NCI-H187 (cell line): ENCODE measurements around the gene CD40.

ENCODE experiments used
- DNase-seq, 2 experiments: peaks; one replicate each; lab custom pipeline; 2025; lab: John Stamatoyannopoulos, UW

Gene CD40

DNA sequence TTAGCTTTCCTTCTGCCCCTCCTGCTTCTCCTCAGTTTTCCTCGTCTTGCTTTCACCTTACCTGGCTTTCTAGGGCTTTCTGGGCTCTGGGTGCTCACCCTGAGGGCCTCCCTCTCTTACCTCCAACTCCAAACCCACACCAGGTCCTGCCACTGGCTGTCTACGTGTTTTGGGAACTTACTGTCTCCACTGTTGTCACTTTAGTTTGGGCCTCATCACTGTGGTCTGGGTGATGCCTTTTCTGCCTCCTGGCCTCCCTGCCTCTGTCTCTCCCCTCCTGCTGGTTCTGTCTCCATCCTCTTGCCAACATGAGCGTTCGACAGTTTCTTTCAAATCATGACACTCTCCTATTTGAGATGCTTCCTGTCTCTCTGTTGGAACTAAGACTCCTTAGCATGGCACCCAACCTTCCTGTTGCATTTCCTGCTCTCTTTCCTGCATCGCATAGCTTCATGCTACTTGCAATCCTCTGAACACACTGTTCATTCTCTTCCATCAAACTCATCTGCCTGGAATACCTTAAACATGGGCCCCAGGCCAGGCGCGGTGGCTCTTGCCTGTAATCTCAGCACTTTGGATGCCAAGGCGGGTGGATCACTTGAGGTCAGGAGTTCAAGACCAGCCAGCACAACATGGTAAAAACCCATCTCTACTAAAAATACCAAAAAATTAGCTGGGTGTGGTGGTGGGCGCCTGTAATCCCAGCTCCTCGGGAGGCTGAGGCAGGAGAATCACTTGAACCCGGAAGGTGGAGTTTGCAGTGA is 5.5 kb downstream of the CD40 start:
- DNase-seq, result no peak

DNA sequence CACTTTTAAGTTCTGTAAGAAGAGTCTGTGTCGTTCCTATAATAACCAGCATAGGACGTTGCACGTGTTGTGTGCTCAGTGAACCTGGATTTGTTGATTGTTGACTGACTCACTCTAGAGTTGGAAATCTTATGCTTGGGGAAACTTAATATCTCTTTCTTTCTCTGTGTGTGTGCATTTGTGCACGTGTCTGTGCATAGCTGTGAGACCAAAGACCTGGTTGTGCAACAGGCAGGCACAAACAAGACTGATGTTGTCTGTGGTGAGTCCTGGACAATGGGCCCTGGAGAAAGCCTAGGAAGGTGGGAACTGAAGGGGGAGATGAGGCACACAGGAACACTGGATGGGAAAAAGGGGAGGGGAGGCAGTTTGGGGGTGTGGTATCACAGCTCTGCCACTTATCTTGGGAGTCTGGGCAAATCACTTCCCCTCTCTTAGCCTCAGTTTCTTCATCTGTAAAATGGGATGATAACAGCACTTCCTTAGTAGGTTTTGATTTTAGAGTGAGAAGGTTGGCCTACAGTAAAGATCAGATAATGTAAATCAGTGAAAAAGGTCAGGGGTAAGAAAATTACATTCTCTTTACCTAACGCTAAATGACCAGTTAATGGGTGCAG is 8.4 kb downstream of the CD40 start:
- no peak for DNase-seq

DNA sequence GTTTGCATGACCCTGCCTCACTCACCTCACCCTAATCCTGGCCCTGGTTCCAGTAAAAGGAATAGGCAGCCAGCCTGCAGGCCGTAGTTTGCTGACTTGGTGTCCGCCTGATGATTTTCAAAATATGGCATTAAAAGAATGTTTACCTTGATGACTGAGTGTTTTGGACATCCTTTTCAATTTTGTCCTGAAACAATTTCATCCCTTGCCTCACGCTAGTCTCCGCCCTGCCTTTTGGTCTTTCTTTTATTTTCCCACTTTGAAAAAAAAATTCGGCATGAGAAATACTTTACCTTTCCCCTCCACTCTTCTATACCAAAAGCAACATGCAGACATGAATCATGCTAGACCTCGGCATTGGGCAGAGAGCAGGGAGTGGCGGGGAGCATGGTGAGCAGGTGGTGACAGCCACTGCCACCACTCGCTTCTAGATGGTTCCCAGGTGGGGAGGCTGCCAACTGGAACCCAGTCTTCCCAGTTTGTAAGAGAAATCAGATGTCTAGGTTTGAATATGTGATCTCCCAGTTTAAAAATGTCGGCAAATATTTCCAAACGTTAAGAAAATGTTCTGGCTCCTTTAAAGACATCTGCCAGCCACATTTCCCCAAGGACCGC is 9.4 kb downstream of the CD40 start:
- no peak for DNase-seq

DNA sequence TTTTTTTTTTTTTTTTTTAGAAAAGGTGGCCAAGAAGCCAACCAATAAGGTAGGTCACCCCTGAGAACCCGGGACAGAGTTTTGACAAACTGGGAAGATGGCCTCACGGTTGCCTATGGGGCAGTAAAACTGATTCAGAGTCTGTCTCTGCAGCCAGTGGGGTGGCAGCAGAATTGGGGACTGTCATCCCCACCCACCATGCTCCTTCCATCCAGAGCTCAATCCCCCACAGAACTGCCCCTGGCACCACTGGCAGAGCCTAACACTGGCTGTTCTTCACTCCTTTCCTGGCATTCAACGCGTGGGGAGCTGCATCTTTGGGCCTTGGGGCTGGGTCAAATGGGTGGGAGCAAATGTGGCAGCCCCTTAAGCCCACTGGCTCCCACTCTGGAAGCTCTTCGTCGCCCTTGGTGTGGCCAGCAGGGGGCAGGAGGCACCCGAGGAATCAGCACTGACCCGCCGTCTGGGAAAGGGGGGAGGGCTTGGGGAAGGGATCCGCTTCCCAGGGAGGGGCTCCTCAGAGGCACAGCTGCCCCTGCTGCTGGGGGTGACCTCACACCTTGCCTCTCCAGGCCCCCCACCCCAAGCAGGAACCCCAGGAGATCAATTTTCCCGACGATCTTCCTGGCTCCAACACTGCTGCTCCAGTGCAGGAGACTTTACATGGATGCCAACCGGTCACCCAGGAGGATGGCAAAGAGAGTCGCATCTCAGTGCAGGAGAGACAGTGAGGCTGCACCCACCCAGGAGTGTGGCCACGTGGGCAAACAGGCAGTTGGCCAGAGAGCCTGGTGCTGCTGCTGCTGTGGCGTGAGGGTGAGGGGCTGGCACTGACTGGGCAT is 10.4 kb downstream of the CD40 start:
- peak; percentile 38 to 49 for DNase-seq

DNA sequence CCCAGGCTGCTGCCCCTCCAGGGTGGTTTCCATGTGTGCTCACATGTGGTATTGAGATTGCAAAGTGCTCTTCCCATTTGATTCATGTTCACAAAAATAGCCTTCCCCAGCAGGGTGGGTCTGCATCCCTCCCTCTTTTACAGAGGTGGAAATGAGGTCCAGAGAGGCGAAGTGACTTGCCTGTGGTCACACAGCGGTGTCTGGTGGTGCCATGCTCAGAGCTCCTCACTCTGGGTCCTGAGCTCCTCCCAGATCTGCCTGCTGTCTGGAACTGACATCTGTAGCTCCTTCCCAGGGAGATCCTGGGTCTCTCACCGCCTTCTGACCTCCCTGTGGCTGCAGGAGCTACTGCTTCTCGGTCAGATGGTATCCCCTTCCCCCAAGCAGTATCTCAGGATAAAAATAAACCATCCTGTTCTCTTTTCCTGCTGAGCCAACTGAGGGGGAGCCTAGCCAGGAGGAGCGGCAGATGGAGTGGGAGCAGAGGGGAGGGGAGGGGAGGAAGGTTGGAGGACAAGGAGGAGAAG is 11.9 kb downstream of the CD40 start:
- DNase-seq, result peak in 1 of 2 experiments; percentile 64

DNA sequence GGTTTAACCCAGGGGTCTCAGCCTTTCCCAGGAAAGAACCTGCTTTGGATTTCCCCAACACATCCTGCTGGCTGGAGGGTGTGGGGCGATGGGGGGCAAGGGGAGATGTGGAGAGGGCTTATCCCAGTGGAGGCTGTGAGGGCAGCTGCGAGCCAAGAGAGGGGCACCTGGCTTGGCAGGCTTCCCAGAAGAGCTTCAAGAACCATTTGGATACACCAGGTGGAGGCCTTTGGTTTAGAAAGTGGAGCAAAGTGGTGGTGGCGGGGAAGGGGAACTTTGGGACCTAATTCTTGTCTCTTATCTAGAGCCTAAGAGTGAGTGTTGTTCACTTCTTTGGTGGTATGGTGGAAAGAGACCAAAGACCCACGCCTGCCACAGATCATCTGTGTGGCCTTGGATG is 12.4 kb downstream of the CD40 start:
- peak; percentile 53 to 70 for DNase-seq

DNA sequence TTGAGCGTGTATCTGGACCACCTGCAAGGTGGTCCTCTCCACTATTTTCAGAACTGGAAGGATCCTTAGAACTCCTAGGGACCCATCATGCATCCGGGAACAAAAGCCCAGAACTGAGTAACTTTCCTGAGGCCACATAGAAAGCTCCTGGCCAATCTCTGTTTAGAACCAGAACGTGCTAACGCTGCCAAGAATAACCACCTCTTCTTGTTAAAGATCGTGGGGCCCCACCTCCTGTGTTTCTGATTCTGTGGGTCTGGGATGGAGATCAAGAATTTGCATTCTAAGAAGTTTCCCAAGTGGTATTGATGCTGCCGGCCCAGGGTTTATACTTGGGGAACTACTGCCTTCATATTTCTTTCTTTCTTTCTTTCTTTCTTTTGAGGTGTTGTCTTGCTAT is 13.3 kb downstream of the CD40 start:
- DNase-seq, result no peak

DNA sequence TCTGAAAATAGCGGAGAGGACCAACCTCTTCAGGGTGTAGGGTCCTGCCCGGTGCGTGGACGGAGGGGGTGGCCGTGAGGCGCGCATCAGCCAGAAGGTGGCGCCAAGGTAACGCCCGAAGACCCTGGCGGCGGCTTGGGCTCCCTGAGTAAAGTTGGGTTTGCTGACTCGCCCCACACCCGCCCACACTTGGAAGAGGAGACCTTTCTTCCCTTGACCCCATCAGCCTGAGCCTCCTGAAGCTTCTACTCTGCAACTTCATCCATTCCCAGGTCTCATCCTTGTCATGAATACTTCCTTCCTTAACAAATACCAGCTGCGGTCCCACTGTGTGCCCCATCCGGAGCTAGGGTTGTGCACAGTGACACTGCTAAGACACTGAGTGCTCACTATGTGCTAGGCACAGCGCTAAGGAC is 14.6 kb downstream of the CD40 start:
- peak; percentile 62 to 69 for DNase-seq

DNA sequence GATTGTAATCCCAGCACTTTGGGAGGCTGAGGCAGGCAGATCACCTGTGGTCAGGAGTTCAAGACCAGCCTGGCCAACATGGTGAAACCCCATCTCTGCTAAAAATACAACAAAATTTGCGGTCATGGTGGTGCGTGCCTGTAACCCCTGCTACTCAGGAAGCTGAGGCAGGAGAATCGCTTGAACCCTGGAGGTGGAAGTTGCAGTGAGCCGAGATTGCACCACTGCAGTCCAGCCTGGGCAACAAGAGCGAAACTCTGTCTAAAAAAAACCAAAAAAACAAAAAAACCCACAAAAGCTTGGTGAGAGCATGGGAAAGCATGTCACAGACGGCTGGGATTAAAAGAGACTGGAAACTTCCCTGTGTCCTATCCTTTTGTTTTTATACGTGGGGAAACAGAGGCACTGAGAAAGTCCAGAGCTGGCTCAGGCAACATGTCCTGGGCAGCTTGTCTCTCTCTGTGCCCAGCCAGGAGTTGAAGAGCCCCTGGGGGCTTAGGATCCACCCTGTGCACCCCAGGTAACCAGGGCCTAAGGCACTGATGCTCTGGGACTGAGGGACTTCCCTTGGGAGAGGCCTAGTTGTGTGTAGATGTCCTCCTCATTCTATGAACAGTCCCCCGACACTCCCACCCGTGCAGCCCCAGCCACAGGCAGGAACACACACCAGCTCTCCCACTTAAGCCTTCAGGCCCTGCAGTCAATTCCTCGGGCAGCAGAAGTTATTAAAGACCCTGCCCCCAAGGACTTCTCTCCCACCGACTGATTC is 16.0 kb downstream of the CD40 start:
- no peak for DNase-seq

DNA sequence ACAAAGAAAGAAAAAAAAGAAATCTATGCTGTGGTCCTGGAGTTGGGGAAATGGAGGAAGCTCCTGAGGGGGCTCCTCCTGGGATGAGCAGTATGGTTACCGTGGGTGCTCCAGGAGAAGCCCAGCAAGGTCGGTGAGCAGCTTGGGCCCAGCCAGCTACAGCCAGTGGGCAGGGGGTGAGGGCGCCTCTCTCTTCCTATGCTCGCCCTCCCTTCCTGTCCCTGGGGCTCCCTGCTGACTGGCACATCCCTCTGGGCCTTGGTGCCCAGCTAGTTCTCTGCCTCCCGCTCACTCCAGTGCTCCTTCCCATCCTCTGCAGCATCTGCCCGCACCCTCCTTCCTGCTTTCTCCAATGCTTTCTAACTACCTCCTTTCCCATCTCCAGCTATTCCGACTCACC is 16.6 kb downstream of the CD40 start:
- DNase-seq, result no peak

DNA sequence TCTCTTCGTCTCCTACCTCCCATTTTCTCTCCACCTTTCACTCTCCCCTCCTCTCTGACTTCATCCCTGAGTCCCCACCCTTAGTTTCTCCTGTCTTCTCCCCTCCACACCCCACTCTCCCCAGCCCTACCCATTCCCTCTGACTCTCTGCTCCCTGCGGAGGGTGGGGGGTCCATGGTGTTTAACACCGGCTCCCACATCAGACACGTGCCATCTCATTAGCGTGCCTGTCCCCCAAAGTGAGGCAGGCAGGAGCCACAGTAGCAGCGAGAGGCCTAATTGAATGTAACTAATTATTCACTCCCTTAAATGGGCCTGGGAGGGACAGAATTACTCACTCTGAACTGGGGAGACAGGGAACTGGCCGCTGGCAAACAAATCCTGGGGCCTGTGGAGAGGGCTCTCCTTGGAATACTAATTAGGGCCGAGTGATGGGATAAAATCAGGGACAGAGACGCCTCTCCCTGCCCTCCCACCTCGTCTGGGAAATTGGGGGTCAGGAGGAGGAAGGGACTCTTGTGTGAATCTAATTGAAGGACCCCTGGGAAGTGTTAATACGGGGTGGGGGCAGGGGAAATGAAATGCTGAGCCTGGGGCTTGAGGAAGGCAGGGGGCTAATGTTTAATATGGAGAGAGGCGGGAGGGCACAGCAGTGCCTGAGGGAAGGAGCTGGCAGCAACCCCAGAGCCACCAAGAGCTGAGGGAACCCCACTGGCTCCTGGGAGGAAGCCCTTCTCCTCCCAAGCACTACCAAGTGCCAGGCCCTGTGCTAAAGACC is 17.9 kb downstream of the CD40 start:
- no peak for DNase-seq

DNA sequence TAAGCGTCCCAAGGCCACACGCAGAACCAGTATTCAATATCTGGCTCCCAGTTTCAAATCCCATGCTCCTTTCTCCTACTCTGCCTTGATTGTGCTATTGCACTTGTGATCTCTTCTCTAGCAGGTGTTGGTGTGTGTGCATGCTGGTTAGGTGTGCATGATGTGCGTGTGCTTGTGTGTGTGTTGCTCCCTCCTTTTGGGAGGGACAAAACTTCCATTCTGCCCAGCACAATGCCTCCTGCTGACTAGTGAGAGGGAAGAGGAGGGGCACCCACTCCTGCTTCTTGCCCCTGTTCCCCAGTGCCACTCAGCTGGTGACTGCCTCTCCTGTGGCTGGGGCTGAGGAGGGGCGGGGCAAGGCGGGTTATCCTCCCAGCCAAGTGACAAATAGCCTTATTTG is 19.7 kb downstream of the CD40 start:
- DNase-seq, result peak; percentile 35 to 44

DNA sequence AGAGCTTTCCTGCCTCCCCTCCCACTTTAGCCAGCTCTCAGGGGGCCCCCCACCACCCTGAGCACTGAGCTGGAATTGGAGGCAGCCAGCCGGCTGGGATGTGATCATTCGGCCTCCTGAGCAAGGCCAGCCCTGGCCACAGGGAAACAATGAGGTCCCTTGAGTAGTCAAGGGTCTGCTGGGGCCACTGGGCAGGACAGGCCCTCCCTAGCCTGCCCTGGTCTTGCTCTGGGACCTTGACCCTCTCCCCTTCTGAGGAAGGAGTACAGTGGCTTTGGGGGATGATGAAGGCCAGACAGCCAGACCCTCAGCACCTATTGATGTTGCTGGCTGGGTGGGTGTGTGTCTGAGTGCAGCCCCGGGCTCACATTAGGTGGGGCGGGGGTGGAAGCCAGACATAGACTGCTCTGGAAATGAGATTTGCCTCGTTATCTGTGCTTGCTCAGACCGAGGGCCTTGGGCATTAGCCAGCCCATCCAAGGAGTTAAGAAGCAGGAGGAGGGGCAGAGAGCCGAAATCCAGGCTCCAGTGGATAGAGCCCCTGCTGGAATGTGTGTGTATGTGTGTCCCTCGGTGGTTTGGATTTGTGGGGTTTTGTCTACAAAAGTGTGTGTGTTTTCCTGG is 21.3 kb downstream of the CD40 start:
- DNase-seq, result no peak

DNA sequence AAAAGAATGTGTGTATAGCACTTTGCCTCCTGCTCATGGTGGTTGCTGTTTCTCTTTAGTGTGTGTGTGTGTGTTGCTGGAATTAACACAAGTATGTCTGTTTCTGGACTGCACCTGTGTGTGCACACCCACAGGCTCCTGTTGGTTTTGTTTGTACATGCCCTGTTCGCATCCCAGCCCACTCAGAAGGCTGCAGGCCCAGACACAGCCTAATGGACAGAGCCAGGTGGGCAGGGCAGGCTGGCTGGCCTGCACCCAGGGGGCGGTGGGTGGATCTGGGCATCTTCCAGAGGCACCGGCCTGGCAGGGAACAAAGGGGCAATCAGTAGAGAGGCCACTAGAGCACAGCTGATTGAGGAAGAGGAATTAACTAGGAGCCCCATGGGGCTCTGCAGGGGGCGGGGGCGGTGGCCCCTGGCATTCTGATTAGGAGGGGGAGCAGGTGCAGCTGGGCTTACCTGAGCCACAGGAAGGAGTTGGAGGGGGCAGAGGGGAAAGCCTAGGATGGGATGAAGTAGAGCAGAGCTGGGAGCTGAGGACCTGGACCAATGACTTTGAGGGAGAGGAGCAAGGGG is 21.9 kb downstream of the CD40 start:
- peak; percentile 89 to 90 for DNase-seq

DNA sequence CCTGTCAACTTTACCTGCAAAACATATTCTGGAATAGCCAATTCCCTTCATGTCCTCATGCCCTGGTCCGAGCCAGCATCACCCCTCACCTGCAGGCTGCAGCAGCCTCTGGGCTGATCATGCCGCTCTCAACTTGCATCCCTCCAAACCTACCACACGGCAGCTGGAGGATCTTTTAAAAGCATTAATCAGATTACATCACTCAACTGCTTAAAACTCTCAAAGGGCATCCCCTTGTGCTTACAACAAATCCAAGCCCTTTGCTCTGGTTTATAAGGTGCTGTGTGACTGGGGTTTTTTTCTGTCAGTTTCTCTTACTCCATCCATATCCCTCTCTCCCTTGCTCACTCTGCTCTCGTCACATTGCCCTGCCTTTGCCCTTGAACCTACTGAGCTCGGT is 24.0 kb downstream of the CD40 start:
- peak in 1 of 2 experiments; percentile 17 for DNase-seq

DNA sequence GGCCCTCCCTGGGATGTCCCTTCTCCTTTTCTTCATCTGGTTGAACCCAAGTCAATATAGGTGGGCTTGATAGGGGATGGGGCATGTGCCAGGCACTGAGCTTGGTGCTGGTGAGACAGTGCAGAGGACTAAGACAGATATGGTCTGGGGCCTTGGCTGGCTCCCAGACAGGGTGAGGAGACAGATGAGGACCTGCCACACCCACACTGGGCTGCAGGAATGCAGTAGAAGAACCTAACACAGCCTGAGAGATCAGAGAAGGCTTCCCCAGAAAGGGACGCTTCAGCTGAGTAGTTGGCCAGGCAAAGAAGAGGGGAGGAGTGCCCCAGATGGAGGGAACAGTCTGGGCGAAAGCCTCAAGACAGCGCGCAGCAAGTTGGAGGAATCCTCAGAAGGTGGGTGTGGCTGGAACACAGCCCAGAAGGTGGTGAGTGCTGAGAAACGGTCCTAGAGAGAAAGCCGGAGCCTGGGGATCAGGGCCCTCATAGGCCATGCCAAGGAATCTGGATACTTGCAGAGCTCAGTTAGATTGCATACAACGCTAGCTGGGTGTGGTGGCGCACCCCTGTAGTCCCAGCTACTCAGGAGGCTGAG is 26.4 kb downstream of the CD40 start:
- DNase-seq, result no peak

DNA sequence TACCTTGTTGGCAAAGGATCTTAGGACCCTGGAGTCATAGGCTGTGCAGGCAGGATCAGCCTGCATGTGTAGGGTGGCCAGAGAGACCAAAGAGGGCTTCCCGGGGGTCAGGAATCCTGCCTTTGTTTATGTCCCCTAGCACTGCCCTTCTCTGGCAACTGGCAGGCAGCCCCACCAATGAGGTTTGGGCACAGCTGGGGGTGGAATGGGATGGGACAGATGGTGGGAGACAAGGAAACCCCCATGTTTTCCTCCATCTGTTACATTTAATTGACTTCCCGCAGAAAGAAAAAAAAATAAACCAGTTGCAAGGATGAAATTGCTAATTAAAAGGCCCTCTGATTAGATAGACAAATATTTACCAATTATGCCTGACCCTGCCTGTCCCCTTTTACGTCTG is 27.6 kb downstream of the CD40 start:
- no peak for DNase-seq

DNA sequence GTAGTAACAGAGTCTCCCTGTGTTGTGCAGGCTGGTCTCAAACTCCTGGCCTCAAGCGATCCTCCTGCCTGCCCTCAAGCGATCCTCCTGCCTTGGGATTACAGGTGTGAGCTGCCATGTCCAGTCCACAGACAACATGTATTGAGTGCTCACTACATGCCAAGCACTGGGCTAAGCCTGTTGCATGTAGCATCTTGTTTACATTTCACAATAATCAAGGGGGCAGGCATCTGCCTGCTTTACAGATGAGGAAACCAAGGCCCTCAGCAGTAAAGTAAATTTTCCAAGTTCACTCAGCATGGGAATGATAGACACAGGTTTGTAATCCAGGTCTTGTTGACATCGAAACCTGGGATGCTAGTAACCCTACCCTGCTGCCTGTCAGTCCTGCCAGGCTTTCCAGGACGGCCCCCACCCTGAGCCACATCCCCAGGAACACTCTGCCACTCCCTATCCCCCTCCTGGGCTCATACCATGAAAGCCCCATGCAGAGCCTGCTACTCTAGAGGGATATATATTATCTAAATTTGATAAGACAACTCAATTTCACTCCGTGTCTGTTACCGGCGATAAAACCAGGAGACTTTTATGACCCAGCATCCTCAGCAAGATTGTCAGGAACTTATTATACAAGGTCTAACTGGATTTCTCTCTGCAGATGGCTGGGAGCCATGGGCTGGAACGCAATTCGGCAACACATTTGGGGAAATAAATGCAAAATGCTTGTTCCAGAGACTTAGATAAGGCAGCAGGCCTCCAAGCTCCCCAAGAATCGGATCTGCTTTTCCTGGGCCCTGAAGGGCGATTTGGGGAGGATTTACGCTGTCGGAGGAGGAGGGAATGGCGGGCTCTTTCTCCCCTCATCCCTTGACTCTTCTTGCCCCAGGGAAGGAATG is 30.4 kb downstream of the CD40 start:
- DNase-seq, result no peak
